ENCODE results near the gene TEX10.

The TEX10 gene

GRCh38 chr9:100366121-100366520 is 13.4 kb upstream of the TEX10 start:
- DNase-seq (ENCODE audit: extremely low spot score) = no peak
- ChIA-PET CTCF (interaction anchor here (1.2 to 1.8 kb wide), 2 partner anchors 12 to 16 kb away, joined by 3 to 5 read pairs; no protein-coding TSS in a partner anchor), POLR2A (no interaction called here)
- no peak for TF ChIP-seq CTCF (IDR thresholded peaks at IDR 0.05; ENCODE audit: control extremely low read depth, extremely low read depth, low read depth, missing control alignments)

GRCh38 chr9:100364013-100364412 is 11.3 kb upstream of the TEX10 start:
- no peak for DNase-seq (ENCODE audit: extremely low spot score)
- CTCF ChIA-PET = interaction anchor here (0.8 to 1.0 kb wide), 3 partner anchors 12 to 231 kb away, joined by 3 read pairs; no protein-coding TSS in a partner anchor
- POLR2A ChIA-PET = no interaction called here
- no peak for TF ChIP-seq CTCF (IDR thresholded peaks at IDR 0.05; ENCODE audit: control extremely low read depth, extremely low read depth, low read depth, missing control alignments)

GRCh38 chr9:100359057-100359456 is 6.3 kb upstream of the TEX10 start:
- no peak for TF ChIP-seq CTCF (IDR thresholded peaks at IDR 0.05; ENCODE audit: control extremely low read depth, extremely low read depth, low read depth, missing control alignments)
- ChIA-PET CTCF (interaction anchor here (1.3 kb wide), 1 partner anchor 12 kb away, joined by 3 read pairs; no protein-coding TSS in a partner anchor), POLR2A (no interaction called here)
- no peak for DNase-seq (ENCODE audit: extremely low spot score)

- DNase-seq (ENCODE audit: extremely low spot score) = no peak
- POLR2A ChIA-PET = no interaction called here
- no peak for TF ChIP-seq CTCF (IDR thresholded peaks at IDR 0.05; ENCODE audit: control extremely low read depth, extremely low read depth, low read depth, missing control alignments)
- CTCF ChIA-PET = interaction anchor here (1.0 kb wide), 1 partner anchor 12 kb away, joined by 3 read pairs; no protein-coding TSS in a partner anchor
These were observed 4.8 kb upstream of the TEX10 start for GRCh38 chr9:100357501-100357900.

GRCh38 chr9:100355561-100355960 is 2.8 kb upstream of the TEX10 start:
- ChIA-PET CTCF (interaction anchor here (0.8 to 1.3 kb wide), 3 partner anchors 16 to 240 kb away, joined by 3 read pairs; no protein-coding TSS in a partner anchor), POLR2A (no interaction called here)
- DNase-seq (ENCODE audit: extremely low spot score) = no peak
- TF ChIP-seq CTCF (IDR thresholded peaks at IDR 0.05; ENCODE audit: control extremely low read depth, extremely low read depth, low read depth, missing control alignments) = no peak

- ChIA-PET POLR2A (interaction anchor here (0.6 kb wide), 1 partner anchor 20 kb away, joined by 3 read pairs; no protein-coding TSS in a partner anchor), CTCF (interaction anchor here (1.2 to 1.3 kb wide), 2 partner anchors 24 to 242 kb away, joined by 3 read pairs; no protein-coding TSS in a partner anchor)
- DNase-seq (ENCODE audit: extremely low spot score) = no peak
- TF ChIP-seq CTCF (IDR thresholded peaks at IDR 0.05; ENCODE audit: control extremely low read depth, extremely low read depth, low read depth, missing control alignments) = no peak
These were observed 1.5 kb upstream of the TEX10 start for GRCh38 chr9:100354121-100354800.
